GM23338 (cell line): ENCODE results near the gene BHLHA9. TPM values are rescaled to one million over a fixed set of nuclear protein-coding genes. Genes with fewer than 3 reads are reported as not detected.
A peak's percentile ranks its signal among the peaks of the same experiment; 100 is the strongest.

Experiments used
- ATAC-seq: fragments of 200-7000 bp; cut with Tn5 transposase; 3 replicates; pipeline ENCODE4 v1.9.1; 2020
- DNase-seq: peaks from one replicate; pipeline ENCODE4 v3.0.0-alpha.2; 2015; ENCODE audit warnings: low spot score
- H2AFZ ChIP-seq: fragments of 200-600 bp; sonication (generic); 2 replicates; pipeline ENCODE4 v1.8.0; 2016; ENCODE audit warnings: antibody characterized with exemption, mild to moderate bottlenecking, moderate library complexity
- H3F3A ChIP-seq: fragments of 200-600 bp; sonication (generic); replicated peaks from 2 replicates; pipeline ENCODE4 v1.8.0; 2017; ENCODE audit warnings: antibody characterized with exemption, mixed run types, low read depth
- H3K27ac ChIP-seq: fragments of 200-600 bp; sonication (generic); 2 replicates; pipeline ENCODE4 v1.6.1; 2016; ENCODE audit warnings: low read depth
- H3K27me3 ChIP-seq: fragments of 200-600 bp; sonication (generic); 2 replicates; pipeline ENCODE4 v1.8.0; 2016; ENCODE audit warnings: mild to moderate bottlenecking, mixed run types, moderate library complexity; ENCODE audit not compliant: insufficient read depth
- H3K36me3 ChIP-seq: fragments of 200-600 bp; sonication (generic); 2 replicates; pipeline ENCODE4 v1.8.0; 2016; ENCODE audit warnings: mild to moderate bottlenecking; ENCODE audit not compliant: insufficient read depth
- H3K4me1 ChIP-seq: fragments of 200-600 bp; sonication (generic); 2 replicates; pipeline ENCODE4 v1.8.0; 2016; ENCODE audit warnings: mild to moderate bottlenecking, moderate library complexity; ENCODE audit not compliant: insufficient read depth
- H3K4me2 ChIP-seq: fragments of 200-600 bp; sonication (generic); 2 replicates; pipeline ENCODE4 v1.7.1; 2017; ENCODE audit warnings: mixed run types
- H3K4me3 ChIP-seq: fragments of 200-600 bp; sonication (generic); 2 replicates; pipeline ENCODE4 v1.6.1; 2016; ENCODE audit warnings: mixed run types
- H3K79me2 ChIP-seq: fragments of 200-600 bp; sonication (generic); replicated peaks from 2 replicates; pipeline ENCODE4 v1.8.0; 2017; ENCODE audit warnings: mild to moderate bottlenecking; ENCODE audit not compliant: insufficient read depth
- H3K9me2 ChIP-seq: fragments of 200-600 bp; sonication (generic); 2 replicates; pipeline ENCODE4 v1.8.0; 2017; ENCODE audit not compliant: insufficient read depth
- H4K20me1 ChIP-seq: fragments of 200-600 bp; sonication (generic); replicated peaks from 2 replicates; pipeline ENCODE4 v1.8.0; 2017; ENCODE audit warnings: mild to moderate bottlenecking; ENCODE audit not compliant: insufficient read depth
- H3K27ac Mint-ChIP-seq: 2 replicates; pipeline ENCODE4 v1.8.0; 2020; ENCODE audit warnings: inconsistent platforms, mild to moderate bottlenecking, moderate library complexity, mixed read lengths
- H3K27me3 Mint-ChIP-seq: 3 replicates; pipeline ENCODE4 v1.8.0; 2022; ENCODE audit warnings: low read depth, mild to moderate bottlenecking, moderate library complexity, mixed read lengths, inconsistent platforms; ENCODE audit not compliant: insufficient read depth, poor library complexity
- H3K36me3 Mint-ChIP-seq: 3 replicates; pipeline ENCODE4 v1.8.0; 2021; ENCODE audit warnings: low read depth, mild to moderate bottlenecking, inconsistent platforms, moderate library complexity, mixed read lengths
- H3K4me1 Mint-ChIP-seq: 3 replicates; pipeline ENCODE4 v1.8.0; 2020; ENCODE audit warnings: mild to moderate bottlenecking, inconsistent platforms, mixed read lengths
- H3K4me3 Mint-ChIP-seq: 3 replicates; pipeline ENCODE4 v1.8.0; 2021; ENCODE audit warnings: moderate library complexity, mild to moderate bottlenecking, inconsistent platforms, mixed read lengths
- H3K9me3 Mint-ChIP-seq: 3 replicates; pipeline ENCODE4 v1.8.0; 2020; ENCODE audit warnings: moderate library complexity, mild to moderate bottlenecking, inconsistent platforms, mixed read lengths
- CREB1 ChIP-seq: fragments of 250-450 bp; sonication (Bioruptor Pico); IDR thresholded peaks from 2 replicates; pipeline ENCODE4 v1.5.0; 2020; ENCODE audit warnings: low read depth, mild to moderate bottlenecking, moderate library complexity
- CTCF ChIP-seq, 2 experiments: fragments of 200-600 bp in 1 of 2; sonication (generic) in 1 of 2; conservative IDR thresholded peaks; 2 replicates each; pipeline versions ENCODE4 v1.5.1 to v1.6.1; 2016 to 2017; ENCODE audit warnings: antibody characterized with exemption in 2 of 2, low read depth in 2 of 2, mild to moderate bottlenecking in 2 of 2, moderate library complexity in 1 of 2
- EZH2 ChIP-seq: fragments of 200-600 bp; sonication (generic); IDR thresholded peaks from one replicate; pipeline ENCODE4 v1.8.0; 2017; ENCODE audit warnings: antibody characterized with exemption, mild to moderate bottlenecking, low read depth; ENCODE audit not compliant: unreplicated experiment
- EZH2phosphoT487 ChIP-seq: fragments of 200-600 bp; sonication (generic); IDR thresholded peaks from one replicate; pipeline ENCODE4 v1.8.1; 2018; ENCODE audit warnings: antibody characterized with exemption; ENCODE audit not compliant: unreplicated experiment
- JUNB ChIP-seq: IDR thresholded peaks from one replicate; pipeline ENCODE4 v1.6.1; 2016; ENCODE audit warnings: antibody characterized with exemption; ENCODE audit not compliant: unreplicated experiment
- NANOG ChIP-seq: IDR thresholded peaks from 2 replicates; pipeline ENCODE4 v1.6.1; 2016; ENCODE audit warnings: antibody characterized with exemption, borderline replicate concordance
- POLR2AphosphoS5 ChIP-seq: IDR thresholded peaks from 2 replicates; pipeline ENCODE4 v1.6.1; 2016; ENCODE audit warnings: antibody characterized with exemption, low read depth
- STAT1 ChIP-seq: IDR thresholded peaks from one replicate; pipeline ENCODE4 v1.6.1; 2016; ENCODE audit warnings: antibody characterized with exemption; ENCODE audit not compliant: unreplicated experiment
- ZNF114 ChIP-seq: fragments of 250-450 bp; sonication (Bioruptor Pico); IDR thresholded peaks from 2 replicates; pipeline ENCODE4 v1.5.0; 2020; ENCODE audit warnings: mild to moderate bottlenecking, moderate library complexity
- long read RNA-seq: library from polyadenylated mRNA; unstranded; transcript quantifications from one replicate; pipeline ENCODE4 v2.0.0, GENCODE V29; 2020; ENCODE audit not compliant: unreplicated experiment
- polyA plus RNA-seq: library from polyadenylated mRNA; unstranded; fragments of >200 nt; fragmentation: Nextera tagmentation; extraction: Ambion mirVana; gene quantifications from 2 replicates; pipeline ENCODE4 v1.2.1, GENCODE V29; 2016
- total RNA-seq: library from RNA; depleted of rRNA; stranded (reverse); fragments of >200 nt; shearing (Covaris generic); gene quantifications from 2 replicates; pipeline ENCODE4 v1.2.3, GENCODE V29; 2014; rRNA removed
- TF ChIP-seq, protein P1 (sequence below): IDR thresholded peaks from 2 replicates; pipeline ENCODE4 v1.6.1; 2016; ENCODE audit warnings: antibody characterized with exemption
- TF ChIP-seq, protein P2 (sequence below): fragments of 250-450 bp; sonication (Bioruptor Pico); IDR thresholded peaks from 2 replicates; pipeline ENCODE4 v1.5.0; 2020; ENCODE audit warnings: mild to moderate bottlenecking, moderate library complexity

The BHLHA9 gene
- total RNA-seq (2.3 TPM in 1 of 2 replicates, not detected in the other), polyA plus RNA-seq (0.39 and 1.1 TPM in 2 replicates)
- long read RNA-seq, result 0 reads

DNA sequence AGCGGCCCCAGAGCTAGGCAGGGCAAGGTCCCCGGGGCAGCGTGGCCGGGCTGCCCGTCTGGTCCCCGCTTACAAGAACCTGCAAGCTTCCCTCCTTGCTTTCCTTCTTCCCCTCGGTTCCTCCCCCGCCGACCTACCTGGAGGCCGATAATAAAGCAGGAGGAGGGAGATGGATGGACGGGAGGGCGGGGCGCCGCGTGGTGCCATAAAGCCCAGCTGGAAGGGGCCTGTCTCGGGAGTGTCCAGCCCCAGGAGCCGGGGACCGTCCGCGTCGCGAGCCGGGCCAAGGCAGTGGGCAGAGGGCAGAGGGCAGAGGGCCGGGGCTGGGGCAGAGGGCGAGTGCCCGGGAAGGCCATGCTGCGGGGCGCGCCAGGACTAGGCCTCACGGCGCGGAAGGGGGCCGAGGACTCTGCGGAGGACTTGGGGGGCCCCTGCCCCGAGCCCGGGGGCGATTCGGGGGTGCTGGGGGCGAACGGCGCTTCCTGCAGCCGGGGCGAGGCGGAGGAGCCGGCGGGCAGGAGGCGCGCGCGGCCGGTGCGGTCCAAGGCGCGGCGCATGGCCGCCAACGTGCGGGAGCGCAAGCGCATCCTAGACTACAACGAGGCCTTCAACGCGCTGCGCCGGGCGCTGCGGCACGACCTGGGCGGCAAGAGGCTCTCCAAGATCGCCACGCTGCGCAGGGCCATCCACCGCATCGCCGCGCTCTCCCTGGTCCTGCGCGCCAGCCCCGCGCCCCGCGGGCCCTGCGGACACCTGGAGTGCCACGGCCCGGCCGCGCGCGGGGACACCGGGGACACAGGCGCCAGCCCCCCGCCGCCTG lies at the start of gene BHLHA9:
TSS of gene BHLHA9 (plus strand) at position 235 of the 820 bp plus-strand sequence. CDS start at position 355, 120 bp downstream.
- H3K4me1 ChIP-seq, result peaks cover 19% of the 10 kb centered on the region; the same call in 1 of the 2 replicates
- no peaks in the 10 kb centered on the region for H3K9me3 Mint-ChIP-seq
- no peak within 1 kb of the TSS for H3K27ac Mint-ChIP-seq
- no peaks in the 10 kb centered on the region for H4K20me1 ChIP-seq
- H2AFZ ChIP-seq, result peak within 1 kb of the TSS; percentile 91
- H3K4me3 ChIP-seq, result peak within 1 kb of the TSS; percentile 57
- H3K36me3 ChIP-seq, result no peaks in the 10 kb centered on the region
- no peak within 1 kb of the TSS for H3K27ac ChIP-seq
- H3K9me2 ChIP-seq, result no peaks in the 10 kb centered on the region
- ATAC-seq (peak; percentile 42), DNase-seq (peak; percentile 72)
- peaks cover 33% of the 10 kb centered on the region for H3K27me3 ChIP-seq
- peaks cover 26% of the 10 kb centered on the region for H3K27me3 Mint-ChIP-seq
- H3K36me3 Mint-ChIP-seq, result no peaks in the 10 kb centered on the region
- H3K4me2 ChIP-seq, result peak within 1 kb of the TSS; percentile 80
- H3K4me3 Mint-ChIP-seq, result peak within 1 kb of the TSS; percentile 87; the same call in 2 of the 3 replicates
- peaks cover 11% of the 10 kb centered on the region for H3F3A ChIP-seq
- no peaks in the 10 kb centered on the region for H3K79me2 ChIP-seq
- peaks cover 7% of the 10 kb centered on the region; the same call in 2 of the 3 replicates for H3K4me1 Mint-ChIP-seq
- TF ChIP-seq ZNF114 (CRISPR knock-in tag), result no peak
- peak; percentile 37; the same call in 1 of the 2 replicates for TF ChIP-seq POLR2AphosphoS5

DNA sequence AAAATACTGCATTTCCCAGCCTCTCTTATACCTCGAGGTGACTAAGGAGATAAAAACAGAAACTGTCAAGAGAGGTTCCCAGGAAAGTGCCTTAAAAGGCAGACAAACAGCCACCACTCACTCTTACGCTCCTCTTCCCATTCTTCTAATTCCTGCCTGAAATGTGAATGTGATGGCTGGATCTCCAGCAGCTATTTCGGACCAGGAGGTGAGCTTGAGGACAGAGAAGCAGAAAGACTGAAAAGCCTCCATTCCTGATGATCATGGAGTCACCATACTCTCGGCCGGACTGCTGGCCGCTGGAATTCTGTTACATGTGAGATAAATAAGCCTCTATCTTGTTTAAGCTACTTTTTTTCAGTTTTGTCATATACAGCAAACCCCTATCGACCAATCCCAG lies 49.0 kb upstream of the BHLHA9 start:
- no peak overlapping the region for H3K27ac ChIP-seq
- no peaks in the 10 kb centered on the region for H3K36me3 ChIP-seq
- H3K79me2 ChIP-seq, result no peaks in the 10 kb centered on the region
- H3K27me3 Mint-ChIP-seq, result peaks cover 10% of the 10 kb centered on the region
- H3F3A ChIP-seq, result peaks cover 1% of the 10 kb centered on the region; the same call in 1 of the 2 replicates
- no peaks in the 10 kb centered on the region for H3K9me2 ChIP-seq
- H3K4me3 Mint-ChIP-seq, result no peak overlapping the region
- no peak overlapping the region for H3K4me2 ChIP-seq
- no peak overlapping the region for H3K27ac Mint-ChIP-seq
- no peak for DNase-seq
- H3K4me3 ChIP-seq, result no peak overlapping the region
- peaks cover 7% of the 10 kb centered on the region; the same call in 1 of the 3 replicates for H3K4me1 Mint-ChIP-seq
- ATAC-seq, result no peak
- no peaks in the 10 kb centered on the region; the same call in 1 of the 2 replicates for H4K20me1 ChIP-seq
- H3K9me3 Mint-ChIP-seq, result no peaks in the 10 kb centered on the region
- H3K4me1 ChIP-seq, result 0 out of 2 replicates have a peak, but pooled peaks cover 4% of the 10 kb centered on the region
- H3K36me3 Mint-ChIP-seq, result no peaks in the 10 kb centered on the region
- peaks cover 16% of the 10 kb centered on the region for H3K27me3 ChIP-seq
- no peak overlapping the region for H2AFZ ChIP-seq
- TF ChIP-seq EZH2 (no peak), ZNF114 (CRISPR knock-in tag) (no peak), CTCF (conservative IDR thresholded peaks at IDR 0.05; ENCODE audit: low read depth in 2 of 2) (no peak), CREB1 (CRISPR knock-in tag) (no peak), NANOG (no peak), EZH2phosphoT487 (no peak), JUNB (no peak), STAT1 (no peak)
- TF ChIP-seq, protein P1, sequence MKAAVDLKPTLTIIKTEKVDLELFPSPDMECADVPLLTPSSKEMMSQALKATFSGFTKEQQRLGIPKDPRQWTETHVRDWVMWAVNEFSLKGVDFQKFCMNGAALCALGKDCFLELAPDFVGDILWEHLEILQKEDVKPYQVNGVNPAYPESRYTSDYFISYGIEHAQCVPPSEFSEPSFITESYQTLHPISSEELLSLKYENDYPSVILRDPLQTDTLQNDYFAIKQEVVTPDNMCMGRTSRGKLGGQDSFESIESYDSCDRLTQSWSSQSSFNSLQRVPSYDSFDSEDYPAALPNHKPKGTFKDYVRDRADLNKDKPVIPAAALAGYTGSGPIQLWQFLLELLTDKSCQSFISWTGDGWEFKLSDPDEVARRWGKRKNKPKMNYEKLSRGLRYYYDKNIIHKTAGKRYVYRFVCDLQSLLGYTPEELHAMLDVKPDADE, result no peak
- TF ChIP-seq, protein P2, sequence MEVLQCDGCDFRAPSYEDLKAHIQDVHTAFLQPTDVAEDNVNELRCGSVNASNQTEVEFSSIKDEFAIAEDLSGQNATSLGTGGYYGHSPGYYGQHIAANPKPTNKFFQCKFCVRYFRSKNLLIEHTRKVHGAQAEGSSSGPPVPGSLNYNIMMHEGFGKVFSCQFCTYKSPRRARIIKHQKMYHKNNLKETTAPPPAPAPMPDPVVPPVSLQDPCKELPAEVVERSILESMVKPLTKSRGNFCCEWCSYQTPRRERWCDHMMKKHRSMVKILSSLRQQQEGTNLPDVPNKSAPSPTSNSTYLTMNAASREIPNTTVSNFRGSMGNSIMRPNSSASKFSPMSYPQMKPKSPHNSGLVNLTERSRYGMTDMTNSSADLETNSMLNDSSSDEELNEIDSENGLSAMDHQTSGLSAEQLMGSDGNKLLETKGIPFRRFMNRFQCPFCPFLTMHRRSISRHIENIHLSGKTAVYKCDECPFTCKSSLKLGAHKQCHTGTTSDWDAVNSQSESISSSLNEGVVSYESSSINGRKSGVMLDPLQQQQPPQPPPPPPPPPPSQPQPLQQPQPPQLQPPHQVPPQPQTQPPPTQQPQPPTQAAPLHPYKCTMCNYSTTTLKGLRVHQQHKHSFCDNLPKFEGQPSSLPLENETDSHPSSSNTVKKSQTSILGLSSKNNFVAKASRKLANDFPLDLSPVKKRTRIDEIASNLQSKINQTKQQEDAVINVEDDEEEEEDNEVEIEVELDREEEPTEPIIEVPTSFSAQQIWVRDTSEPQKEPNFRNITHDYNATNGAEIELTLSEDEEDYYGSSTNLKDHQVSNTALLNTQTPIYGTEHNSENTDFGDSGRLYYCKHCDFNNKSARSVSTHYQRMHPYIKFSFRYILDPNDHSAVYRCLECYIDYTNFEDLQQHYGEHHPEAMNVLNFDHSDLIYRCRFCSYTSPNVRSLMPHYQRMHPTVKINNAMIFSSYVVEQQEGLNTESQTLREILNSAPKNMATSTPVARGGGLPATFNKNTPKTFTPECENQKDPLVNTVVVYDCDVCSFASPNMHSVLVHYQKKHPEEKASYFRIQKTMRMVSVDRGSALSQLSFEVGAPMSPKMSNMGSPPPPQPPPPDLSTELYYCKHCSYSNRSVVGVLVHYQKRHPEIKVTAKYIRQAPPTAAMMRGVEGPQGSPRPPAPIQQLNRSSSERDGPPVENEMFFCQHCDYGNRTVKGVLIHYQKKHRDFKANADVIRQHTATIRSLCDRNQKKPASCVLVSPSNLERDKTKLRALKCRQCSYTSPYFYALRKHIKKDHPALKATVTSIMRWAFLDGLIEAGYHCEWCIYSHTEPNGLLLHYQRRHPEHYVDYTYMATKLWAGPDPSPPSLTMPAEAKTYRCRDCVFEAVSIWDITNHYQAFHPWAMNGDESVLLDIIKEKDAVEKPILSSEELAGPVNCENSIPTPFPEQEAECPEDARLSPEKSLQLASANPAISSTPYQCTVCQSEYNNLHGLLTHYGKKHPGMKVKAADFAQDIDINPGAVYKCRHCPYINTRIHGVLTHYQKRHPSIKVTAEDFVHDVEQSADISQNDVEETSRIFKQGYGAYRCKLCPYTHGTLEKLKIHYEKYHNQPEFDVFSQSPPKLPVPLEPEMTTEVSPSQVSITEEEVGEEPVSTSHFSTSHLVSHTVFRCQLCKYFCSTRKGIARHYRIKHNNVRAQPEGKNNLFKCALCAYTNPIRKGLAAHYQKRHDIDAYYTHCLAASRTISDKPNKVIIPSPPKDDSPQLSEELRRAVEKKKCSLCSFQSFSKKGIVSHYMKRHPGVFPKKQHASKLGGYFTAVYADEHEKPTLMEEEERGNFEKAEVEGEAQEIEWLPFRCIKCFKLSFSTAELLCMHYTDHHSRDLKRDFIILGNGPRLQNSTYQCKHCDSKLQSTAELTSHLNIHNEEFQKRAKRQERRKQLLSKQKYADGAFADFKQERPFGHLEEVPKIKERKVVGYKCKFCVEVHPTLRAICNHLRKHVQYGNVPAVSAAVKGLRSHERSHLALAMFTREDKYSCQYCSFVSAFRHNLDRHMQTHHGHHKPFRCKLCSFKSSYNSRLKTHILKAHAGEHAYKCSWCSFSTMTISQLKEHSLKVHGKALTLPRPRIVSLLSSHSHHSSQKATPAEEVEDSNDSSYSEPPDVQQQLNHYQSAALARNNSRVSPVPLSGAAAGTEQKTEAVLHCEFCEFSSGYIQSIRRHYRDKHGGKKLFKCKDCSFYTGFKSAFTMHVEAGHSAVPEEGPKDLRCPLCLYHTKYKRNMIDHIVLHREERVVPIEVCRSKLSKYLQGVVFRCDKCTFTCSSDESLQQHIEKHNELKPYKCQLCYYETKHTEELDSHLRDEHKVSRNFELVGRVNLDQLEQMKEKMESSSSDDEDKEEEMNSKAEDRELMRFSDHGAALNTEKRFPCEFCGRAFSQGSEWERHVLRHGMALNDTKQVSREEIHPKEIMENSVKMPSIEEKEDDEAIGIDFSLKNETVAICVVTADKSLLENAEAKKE (CRISPR knock-in tag), result no peak
